OCI-LY1 (cell line): Measurements from ENCODE around the gene NUTM2G.
"Not testable (repeated sequence)": the region's sequence is repeated elsewhere in the genome, so short reads cannot be mapped to it uniquely, and the experiment has no call there.

Experiments used
- H2AFZ ChIP-seq: fragments of 200-600 bp; sonication (generic), shearing (Covaris generic); 2 replicates; pipeline ENCODE4 v1.6.0; 2014; ENCODE audit warnings: antibody characterized with exemption, mild to moderate bottlenecking, low read length
- H3F3A ChIP-seq: fragments of 200-600 bp; sonication (generic), shearing (Covaris generic); 2 replicates; pipeline ENCODE4 v1.6.0; 2014; ENCODE audit warnings: mild to moderate bottlenecking, antibody characterized with exemption, low read length, moderate library complexity; ENCODE audit not compliant: insufficient read depth
- H3K27ac ChIP-seq: fragments of 200-600 bp; sonication (generic); 2 replicates; pipeline ENCODE4 v1.5.1; 2014; ENCODE audit warnings: low read length, mixed run types, mild to moderate bottlenecking, low read depth; ENCODE audit not compliant: poor library complexity, severe bottlenecking
- H3K27me3 ChIP-seq: fragments of 200-600 bp; sonication (generic); 2 replicates; pipeline ENCODE4 v1.6.0; 2014; ENCODE audit warnings: antibody characterized with exemption, mild to moderate bottlenecking, low read length, moderate library complexity; ENCODE audit not compliant: insufficient read depth
- H3K36me3 ChIP-seq: fragments of 200-600 bp; sonication (generic); 2 replicates; pipeline ENCODE4 v1.6.1; 2014; ENCODE audit warnings: mild to moderate bottlenecking, antibody characterized with exemption, low read length, moderate library complexity, mixed read lengths; ENCODE audit not compliant: insufficient read depth
- H3K4me1 ChIP-seq: fragments of 200-600 bp; sonication (generic); 2 replicates; pipeline ENCODE4 v1.5.1; 2014; ENCODE audit warnings: mild to moderate bottlenecking, low read length, moderate library complexity; ENCODE audit not compliant: insufficient read depth, severe bottlenecking
- H3K4me2 ChIP-seq: fragments of 200-600 bp; sonication (generic), shearing (Covaris generic); 2 replicates; pipeline ENCODE4 v1.6.1; 2014; ENCODE audit warnings: low read length
- H3K4me3 ChIP-seq: fragments of 200-600 bp; sonication (generic); 2 replicates; pipeline ENCODE4 v1.5.1; 2014; ENCODE audit warnings: low read length, low read depth, mild to moderate bottlenecking, mixed read lengths; ENCODE audit not compliant: poor library complexity, severe bottlenecking
- H3K79me2 ChIP-seq: fragments of 200-600 bp; shearing (Covaris generic); 2 replicates; pipeline ENCODE4 v1.6.1; 2016; ENCODE audit warnings: mixed run types, low read length, mixed read lengths; ENCODE audit not compliant: insufficient read depth
- H3K9ac ChIP-seq: fragments of 200-600 bp; sonication (generic), shearing (Covaris generic); 2 replicates; pipeline ENCODE4 v1.6.1; 2014; ENCODE audit warnings: mild to moderate bottlenecking, low read length, mixed read lengths
- H3K9me2 ChIP-seq: fragments of 200-600 bp; sonication (generic), shearing (Covaris generic); 2 replicates; pipeline ENCODE4 v1.6.1; 2014; ENCODE audit warnings: low read depth, mild to moderate bottlenecking, low read length, mixed read lengths
- H3K9me3 ChIP-seq: fragments of 200-600 bp; shearing (Covaris generic); 2 replicates; pipeline ENCODE4 v1.6.1; 2014; ENCODE audit warnings: low read length, mixed read lengths
- H4K20me1 ChIP-seq: fragments of 200-600 bp; sonication (generic), shearing (Covaris generic); 2 replicates; pipeline ENCODE4 v1.6.0; 2016; ENCODE audit warnings: mild to moderate bottlenecking, low read length; ENCODE audit not compliant: insufficient read depth
- CTCF ChIP-seq: fragments of 200-600 bp; sonication (generic), shearing (Covaris generic); IDR thresholded peaks from 2 replicates; pipeline ENCODE4 v1.5.1; 2017; ENCODE audit warnings: mild to moderate bottlenecking, antibody characterized with exemption, low read length, moderate library complexity, mixed read lengths
- EZH2 ChIP-seq: fragments of 200-600 bp; sonication (generic), shearing (Covaris generic); IDR thresholded peaks from 2 replicates; pipeline ENCODE4 v1.8.0; 2017; ENCODE audit warnings: borderline replicate concordance, mixed run types, mild to moderate bottlenecking, antibody characterized with exemption, low read length, moderate library complexity, mixed read lengths

NUTM2G gene

DNA sequence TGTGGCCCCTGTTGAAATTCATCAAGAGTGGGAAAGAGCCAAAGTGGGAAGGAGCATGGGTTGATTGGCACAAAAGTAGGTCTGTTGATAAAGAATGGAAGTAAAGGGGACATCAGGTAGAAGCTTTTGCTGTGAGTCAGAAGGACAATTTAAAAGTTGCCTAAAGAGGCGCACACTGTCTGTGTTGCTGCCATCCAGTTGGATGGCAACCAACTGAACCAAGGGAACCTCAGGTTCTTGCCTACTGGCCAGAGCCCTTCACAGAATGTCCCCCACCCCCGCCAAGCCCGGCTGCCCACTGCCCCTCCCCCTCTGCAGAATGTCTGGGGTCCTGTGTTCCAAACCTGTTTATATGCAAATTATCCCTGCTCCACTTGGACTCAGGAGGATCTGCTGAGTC lies at the start of gene NUTM2G:
Gene NUTM2G (plus strand): TSS at position 301 of the 400 bp plus-strand sequence. CDS start 182 bp downstream, outside the sequence.
- H3K4me2 ChIP-seq, H3K9ac ChIP-seq, H3K4me1 ChIP-seq: not testable (repeated sequence)

GRCh38 chr9:96883922-96884321 lies 44.7 kb upstream of the NUTM2G start:
- TF ChIP-seq CTCF (no peak), EZH2 (no peak)
- Histone ChIP-seq H3K36me3 (no peaks in the 10 kb centered on the region), H3K79me2 (no peaks in the 10 kb centered on the region), H3K9me3 (no peaks in the 10 kb centered on the region), H3K9me2 (no peaks in the 10 kb centered on the region), H3K27me3 (no peaks in the 10 kb centered on the region), H3K4me3 (no peak overlapping the region), H3K27ac (no peak overlapping the region), H3K4me1 (no peaks in the 10 kb centered on the region), H3F3A (no peaks in the 10 kb centered on the region), H4K20me1 (no peaks in the 10 kb centered on the region), H3K4me2 (no peak overlapping the region), H3K9ac (no peak overlapping the region), H2AFZ (no peak overlapping the region)

More for the DNA sequence above, at the start of gene NUTM2G:
- H3K27ac ChIP-seq, H2AFZ ChIP-seq, H3K36me3 ChIP-seq, H3K79me2 ChIP-seq, H3F3A ChIP-seq, H3K9me3 ChIP-seq, H3K27me3 ChIP-seq, H3K4me3 ChIP-seq, H4K20me1 ChIP-seq, H3K9me2 ChIP-seq: not testable (repeated sequence)

DNA sequence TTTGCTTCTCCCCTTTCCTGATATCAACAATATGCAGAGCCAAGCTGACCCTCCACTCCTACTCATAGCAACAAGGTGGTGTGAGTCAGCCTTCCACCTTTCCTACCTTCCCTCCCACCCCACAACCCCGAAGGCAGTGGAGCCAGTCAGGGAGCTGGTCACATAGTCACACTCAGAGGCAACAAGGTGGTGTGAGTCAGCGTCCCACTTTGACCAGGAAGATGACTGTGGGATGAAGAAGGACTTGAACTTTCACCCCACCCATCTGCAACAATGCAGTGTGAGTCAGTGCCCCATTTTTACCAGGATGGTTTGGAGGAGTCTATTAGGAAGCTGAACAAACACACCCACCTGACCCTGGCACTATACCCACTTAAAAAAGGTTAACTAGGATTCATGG lies 44.2 kb upstream of the NUTM2G start:
- Histone ChIP-seq H3K27me3 (no peaks in the 10 kb centered on the region), H3K4me2 (no peak overlapping the region), H3K4me1 (no peaks in the 10 kb centered on the region), H3K9ac (no peak overlapping the region), H3K36me3 (no peaks in the 10 kb centered on the region), H3K79me2 (no peaks in the 10 kb centered on the region), H2AFZ (no peak overlapping the region), H3K9me3 (no peaks in the 10 kb centered on the region), H3K9me2 (no peaks in the 10 kb centered on the region), H4K20me1 (no peaks in the 10 kb centered on the region), H3K27ac (no peak overlapping the region), H3F3A (no peaks in the 10 kb centered on the region), H3K4me3 (no peak overlapping the region)
- TF ChIP-seq EZH2 (no peak), CTCF (no peak)

DNA sequence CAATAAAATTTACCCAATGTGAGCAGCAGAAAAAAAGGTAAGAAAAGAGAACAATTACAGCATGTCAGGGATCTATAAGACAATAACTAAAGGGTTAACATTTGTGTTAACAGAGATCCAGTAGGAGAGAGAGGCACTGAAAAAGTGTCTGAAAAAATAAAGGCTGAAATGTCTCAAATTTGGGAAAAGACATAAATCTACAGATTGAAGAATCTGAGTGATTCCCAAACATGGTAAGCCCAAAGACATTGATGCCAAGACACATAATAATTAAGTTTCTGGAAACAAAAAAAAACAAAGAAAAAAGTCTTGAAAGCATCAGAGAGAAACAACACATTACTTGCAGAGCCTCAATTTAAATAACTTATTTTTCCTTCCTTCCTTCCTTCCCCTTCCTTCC lies 43.2 kb upstream of the NUTM2G start:
- H2AFZ ChIP-seq, result no peak overlapping the region
- TF ChIP-seq EZH2, result no peak
- TF ChIP-seq CTCF, result no peak
- no peak overlapping the region for H3K27ac ChIP-seq
- H4K20me1 ChIP-seq, result no peaks in the 10 kb centered on the region
- no peaks in the 10 kb centered on the region for H3K36me3 ChIP-seq
- H3K9ac ChIP-seq, result no peak overlapping the region
- H3K4me3 ChIP-seq, result no peak overlapping the region
- no peaks in the 10 kb centered on the region for H3K4me1 ChIP-seq
- H3K27me3 ChIP-seq, result no peaks in the 10 kb centered on the region
- no peaks in the 10 kb centered on the region for H3K9me2 ChIP-seq
- no peaks in the 10 kb centered on the region for H3K9me3 ChIP-seq
- H3K4me2 ChIP-seq, result no peak overlapping the region
- H3F3A ChIP-seq, result no peaks in the 10 kb centered on the region
- H3K79me2 ChIP-seq, result no peaks in the 10 kb centered on the region
